Natural killer cell (primary cell): ENCODE measurements around the gene NR3C2. TPM values are rescaled to one million over a fixed set of nuclear protein-coding genes. Genes with fewer than 3 reads are reported as not detected.

ENCODE experiments used
- ATAC-seq, 3 donors: fragments of 150-1000 bp in 2 of 3; fragments of 200-7000 bp in 1 of 3; cut with Tn5 transposase; 1 replicate in 1 of 3; 2 replicates in 2 of 3; pipeline ENCODE4 v1.10.0; 2021; ENCODE audit warnings: mild to moderate bottlenecking in 2 of 3, moderate library complexity in 2 of 3
- DNase-seq, 2 donors: peaks; one replicate each; pipeline versions ENCODE4 v3.0.0 to v3.0.0-alpha.2; 2013 to 2021; ENCODE audit warnings: mixed read lengths in 1 of 2
- H3K27ac ChIP-seq: one replicate; pipeline ENCODE4 v1.5.1; 2013; ENCODE audit warnings: mild to moderate bottlenecking, low read length
- H3K27me3 ChIP-seq: one replicate; pipeline ENCODE4 v1.6.1; 2013; ENCODE audit warnings: low read length; ENCODE audit not compliant: control insufficient read depth, insufficient read depth
- H3K36me3 ChIP-seq: one replicate; pipeline ENCODE4 v1.6.1; 2013; ENCODE audit warnings: low read length; ENCODE audit not compliant: control insufficient read depth, insufficient read depth
- H3K4me1 ChIP-seq: one replicate; pipeline ENCODE4 v1.6.1; 2013; ENCODE audit warnings: low read length; ENCODE audit not compliant: control insufficient read depth, insufficient read depth
- H3K4me3 ChIP-seq: one replicate; pipeline ENCODE4 v1.5.1; 2013; ENCODE audit warnings: low read length
- H3K9me3 ChIP-seq: one replicate; pipeline ENCODE4 v1.6.1; 2013; ENCODE audit warnings: low read length; ENCODE audit not compliant: control insufficient read depth, insufficient read depth
- H3K27ac Mint-ChIP-seq, 2 donors: one replicate each; pipeline ENCODE4 v1.8.0; 2022; ENCODE audit warnings: mild to moderate bottlenecking in 2 of 2, mixed read lengths in 2 of 2, moderate library complexity in 1 of 2
- H3K27me3 Mint-ChIP-seq, 2 donors: one replicate each; pipeline ENCODE4 v1.8.0; 2022; ENCODE audit warnings: low read depth in 2 of 2, mixed read lengths in 2 of 2
- H3K36me3 Mint-ChIP-seq: one replicate; pipeline ENCODE4 v1.8.0; 2022; ENCODE audit warnings: mixed read lengths
- H3K4me1 Mint-ChIP-seq, 2 donors: one replicate each; pipeline ENCODE4 v1.8.0; 2022; ENCODE audit warnings: mixed read lengths in 2 of 2
- H3K4me3 Mint-ChIP-seq: one replicate; pipeline ENCODE4 v1.8.0; 2022; ENCODE audit warnings: mild to moderate bottlenecking, moderate library complexity, mixed read lengths
- H3K9me3 Mint-ChIP-seq, 2 donors: one replicate each; pipeline ENCODE4 v1.8.0; 2022; ENCODE audit warnings: mixed read lengths in 2 of 2
- CTCF ChIP-seq: fragments of 200-600 bp; IDR thresholded peaks from one replicate; pipeline ENCODE4 v1.8.0; 2022; ENCODE audit warnings: antibody characterized with exemption
- WGBS: methylation state at CpG from one replicate; pipeline ENCODE4 v1.1.7; 2013; ENCODE audit warnings: missing lambda C conversion rate; ENCODE audit not compliant: insufficient coverage; 5-methylcytosine and 5-hydroxymethylcytosine counted together
- intact Hi-C: fragments of 100-400 bp; cut with micrococcal nuclease; formaldehyde crosslinking; loops from one replicate; pipeline ENCODE4 v1.14.2; 2022
- total RNA-seq, 4 donors: library from RNA; stranded (reverse); fragments of 120-200 nt in 1 of 4; gene quantifications; one replicate each; pipeline versions ENCODE4 v1.2.3 to v1.2.4, GENCODE V29; 2013 to 2022

Gene NR3C2
- total RNA-seq, 3 donors from 2014 or later (not counting 1 experiment from before 2014, with no cell fraction given) = 4.2 to 8.6 (median 6.3) TPM

DNA sequence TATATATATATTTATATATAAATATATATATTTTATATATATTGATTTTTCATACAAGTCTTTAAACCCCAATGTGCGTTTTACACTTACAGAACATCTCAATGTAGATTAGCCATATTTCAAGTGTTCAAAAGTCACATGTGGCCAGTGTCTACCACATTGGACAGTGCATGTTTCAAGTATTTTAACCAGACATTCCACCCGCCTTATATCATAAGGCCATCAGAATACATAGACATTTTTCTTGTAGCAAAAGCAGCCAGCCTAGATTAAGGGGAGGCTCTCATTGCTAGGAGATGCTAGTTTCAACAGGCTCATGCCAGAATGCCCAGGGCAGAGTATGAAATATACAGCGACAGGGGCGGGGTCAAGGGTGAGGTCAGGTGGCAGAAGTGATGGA, 202.0 kb downstream of the NR3C2 start:
- Mint-ChIP-seq H3K27ac (no peak overlapping the region), H3K9me3 (no peaks in the 10 kb centered on the region), H3K36me3 (no peaks in the 10 kb centered on the region), H3K4me1 (no peaks in the 10 kb centered on the region), H3K4me3 (no peak overlapping the region), H3K27me3 (peaks cover 4 to 7% of the 10 kb centered on the region in 2 donors)
- H3K27me3 ChIP-seq = no peaks in the 10 kb centered on the region
- H3K4me1 ChIP-seq = no peaks in the 10 kb centered on the region
- ATAC-seq = no peak
- no peak overlapping the region for H3K27ac ChIP-seq
- no peaks in the 10 kb centered on the region for H3K9me3 ChIP-seq
- intact Hi-C loops = no loop called here
- H3K36me3 ChIP-seq = no peaks in the 10 kb centered on the region
- TF ChIP-seq CTCF = no peak
- no peak for DNase-seq
- 92% methylated on average over 4 of the region's 4 CpGs for WGBS
- no peak overlapping the region for H3K4me3 ChIP-seq

DNA sequence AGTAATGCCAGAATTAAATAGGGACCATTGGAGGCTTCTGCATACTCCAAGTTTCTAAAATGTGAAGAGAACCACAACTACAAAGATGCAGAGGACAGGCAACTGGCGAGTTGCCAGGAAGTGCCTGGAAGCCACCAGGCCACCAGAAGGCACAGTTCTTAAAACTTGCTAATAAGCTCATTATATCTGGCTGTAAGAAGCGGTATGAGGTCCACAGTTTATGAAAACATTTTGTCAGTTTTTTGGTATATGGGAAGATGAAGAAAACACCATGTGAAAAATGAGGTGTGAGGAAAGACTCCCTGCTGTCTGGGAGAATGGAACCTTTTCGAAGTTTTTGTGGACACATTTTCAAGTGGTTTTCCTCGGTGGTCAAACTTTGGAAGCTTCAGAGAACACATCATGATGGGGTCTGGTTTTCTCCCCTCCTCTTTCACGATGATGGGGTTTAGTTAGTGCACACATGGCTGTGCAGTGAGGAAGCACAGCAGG, 202.7 kb downstream of the NR3C2 start:
- Mint-ChIP-seq H3K4me3 (no peak overlapping the region), H3K36me3 (no peaks in the 10 kb centered on the region), H3K27me3 (peaks cover 4 to 7% of the 10 kb centered on the region in 2 donors), H3K9me3 (no peaks in the 10 kb centered on the region), H3K27ac (no peak overlapping the region), H3K4me1 (no peaks in the 10 kb centered on the region)
- no peak overlapping the region for H3K4me3 ChIP-seq
- WGBS = 74% methylated on average over 5 of the region's 5 CpGs
- no peaks in the 10 kb centered on the region for H3K4me1 ChIP-seq
- no peaks in the 10 kb centered on the region for H3K36me3 ChIP-seq
- TF ChIP-seq CTCF = no peak
- no peaks in the 10 kb centered on the region for H3K9me3 ChIP-seq
- ATAC-seq = no peak
- intact Hi-C loops = no loop called here
- peak in 1 of 2 donors; percentile 45 for DNase-seq
- no peak overlapping the region for H3K27ac ChIP-seq
- no peaks in the 10 kb centered on the region for H3K27me3 ChIP-seq

GRCh38 chr4:148238811-148239493, 203.3 kb downstream of the NR3C2 start:
- Histone ChIP-seq H3K4me3 (no peak overlapping the region), H3K27ac (no peak overlapping the region), H3K4me1 (no peaks in the 10 kb centered on the region), H3K36me3 (no peaks in the 10 kb centered on the region), H3K9me3 (no peaks in the 10 kb centered on the region), H3K27me3 (no peaks in the 10 kb centered on the region)
- WGBS = 92% methylated on average over 4 of the region's 4 CpGs
- Mint-ChIP-seq H3K27ac (no peak overlapping the region), H3K36me3 (no peaks in the 10 kb centered on the region), H3K4me1 (no peaks in the 10 kb centered on the region), H3K4me3 (no peak overlapping the region), H3K9me3 (no peaks in the 10 kb centered on the region), H3K27me3 (peaks cover 4 to 7% of the 10 kb centered on the region in 2 donors)
- intact Hi-C loops = no loop called here
- TF ChIP-seq CTCF = no peak
- DNase-seq (no peak), ATAC-seq (no peak)

- Histone ChIP-seq H3K4me3 (no peak overlapping the region), H3K4me1 (no peaks in the 10 kb centered on the region), H3K27me3 (no peaks in the 10 kb centered on the region), H3K36me3 (no peaks in the 10 kb centered on the region), H3K27ac (no peak overlapping the region), H3K9me3 (no peaks in the 10 kb centered on the region)
- Mint-ChIP-seq H3K27me3 (peaks cover 4 to 7% of the 10 kb centered on the region in 2 donors), H3K4me1 (no peaks in the 10 kb centered on the region), H3K27ac (no peak overlapping the region), H3K4me3 (no peak overlapping the region), H3K36me3 (no peaks in the 10 kb centered on the region), H3K9me3 (no peaks in the 10 kb centered on the region)
- DNase-seq (no peak), ATAC-seq (no peak)
- TF ChIP-seq CTCF = no peak
- intact Hi-C loops = no loop called here
- WGBS = 93% methylated on average over 2 of the region's 3 CpGs
These were observed 204.1 kb downstream of the NR3C2 start for GRCh38 chr4:148238086-148238485.
